Right atrium auricular region (tissue), 2 donors: ENCODE measurements around the gene CCDC192. TPM values are rescaled to one million over a fixed set of nuclear protein-coding genes. Genes with fewer than 3 reads are reported as not detected.

Source experiments
- DNase-seq: peaks from one replicate; pipeline ENCODE4 v3.0.0-alpha.2; 2019; ENCODE audit warnings: low spot score
- H3K27ac ChIP-seq, 2 donors: fragments of 200-600 bp; sonication (generic); 1 replicate in 1 of 2; 2 replicates in 1 of 2; pipeline ENCODE4 v1.5.1; 2016 to 2019
- H3K27me3 ChIP-seq, 2 donors: fragments of 200-600 bp; sonication (generic); one replicate each; pipeline versions ENCODE4 v1.5.1 to v1.6.0; 2017 to 2019
- H3K36me3 ChIP-seq: fragments of 200-600 bp; sonication (generic); one replicate; pipeline ENCODE4 v1.5.1; 2016
- H3K4me1 ChIP-seq, 2 donors: fragments of 200-600 bp; sonication (generic); one replicate each; pipeline versions ENCODE4 v1.5.1 to v1.6.0; 2017 to 2019
- H3K4me3 ChIP-seq, 2 donors: fragments of 200-600 bp; sonication (generic); 1 replicate in 1 of 2; 2 replicates in 1 of 2; pipeline ENCODE4 v1.5.1; 2017 to 2019; ENCODE audit warnings: mild to moderate bottlenecking in 1 of 2, moderate library complexity in 1 of 2
- H3K9me3 ChIP-seq, 2 donors: fragments of 200-600 bp; sonication (generic); one replicate each; pipeline ENCODE4 v1.5.1; 2019
- total RNA-seq, 2 donors: library from RNA; depleted of rRNA; stranded (reverse); fragments of >200 nt; gene quantifications; one replicate each; pipeline ENCODE4 v1.1.0, GENCODE V29; 2016
- TF ChIP-seq, protein P1 (sequence below), 2 donors: fragments of 200-600 bp; sonication (generic); IDR thresholded peaks; one replicate each; pipeline ENCODE4 v1.5.1; 2019; ENCODE audit warnings: antibody characterized with exemption in 2 of 2

The CCDC192 gene
- total RNA-seq, 2 donors from 2014 or later, result not detected

DNA sequence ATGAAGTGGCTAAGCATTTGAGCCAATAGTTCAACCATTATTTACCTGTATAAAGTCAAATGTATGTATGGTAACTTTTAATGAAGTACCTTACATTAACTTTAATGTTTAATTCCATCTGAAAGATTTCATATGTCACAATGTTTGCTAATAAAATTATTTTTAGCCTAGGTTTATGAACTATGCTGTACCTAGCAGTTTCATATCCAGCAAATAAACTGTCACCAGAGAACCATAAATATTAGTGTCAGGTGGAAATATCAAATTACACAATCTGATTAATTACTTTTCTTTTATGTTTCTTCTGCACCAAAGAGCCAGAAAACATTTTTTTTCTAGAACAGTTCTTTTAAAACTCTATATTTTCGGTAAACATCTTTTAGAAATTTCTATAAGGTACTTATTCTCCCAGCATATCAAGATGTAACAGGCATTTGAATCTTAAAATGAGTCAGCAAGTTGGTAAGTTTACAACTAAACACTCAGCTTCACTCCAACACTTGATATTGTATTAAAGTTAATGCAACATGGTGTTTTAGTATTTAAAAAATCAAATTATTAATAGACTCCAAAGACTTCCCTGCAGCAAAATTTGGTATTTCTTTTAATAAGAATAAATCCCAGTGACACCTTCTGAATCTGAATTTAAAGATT lies 8.5 kb upstream of the CCDC192 start:
- H3K27ac ChIP-seq, result no peak overlapping the region
- H3K4me1 ChIP-seq, result peaks cover 0 to 4% of the 10 kb centered on the region in 2 donors
- no peak overlapping the region for H3K4me3 ChIP-seq
- no peaks in the 10 kb centered on the region for H3K27me3 ChIP-seq
- TF ChIP-seq, protein P1, sequence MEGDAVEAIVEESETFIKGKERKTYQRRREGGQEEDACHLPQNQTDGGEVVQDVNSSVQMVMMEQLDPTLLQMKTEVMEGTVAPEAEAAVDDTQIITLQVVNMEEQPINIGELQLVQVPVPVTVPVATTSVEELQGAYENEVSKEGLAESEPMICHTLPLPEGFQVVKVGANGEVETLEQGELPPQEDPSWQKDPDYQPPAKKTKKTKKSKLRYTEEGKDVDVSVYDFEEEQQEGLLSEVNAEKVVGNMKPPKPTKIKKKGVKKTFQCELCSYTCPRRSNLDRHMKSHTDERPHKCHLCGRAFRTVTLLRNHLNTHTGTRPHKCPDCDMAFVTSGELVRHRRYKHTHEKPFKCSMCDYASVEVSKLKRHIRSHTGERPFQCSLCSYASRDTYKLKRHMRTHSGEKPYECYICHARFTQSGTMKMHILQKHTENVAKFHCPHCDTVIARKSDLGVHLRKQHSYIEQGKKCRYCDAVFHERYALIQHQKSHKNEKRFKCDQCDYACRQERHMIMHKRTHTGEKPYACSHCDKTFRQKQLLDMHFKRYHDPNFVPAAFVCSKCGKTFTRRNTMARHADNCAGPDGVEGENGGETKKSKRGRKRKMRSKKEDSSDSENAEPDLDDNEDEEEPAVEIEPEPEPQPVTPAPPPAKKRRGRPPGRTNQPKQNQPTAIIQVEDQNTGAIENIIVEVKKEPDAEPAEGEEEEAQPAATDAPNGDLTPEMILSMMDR (IDR thresholded peaks at IDR 0.05), result no peak
- H3K36me3 ChIP-seq, result no peaks in the 10 kb centered on the region
- no peaks in the 10 kb centered on the region for H3K9me3 ChIP-seq
- DNase-seq, result no peak

DNA sequence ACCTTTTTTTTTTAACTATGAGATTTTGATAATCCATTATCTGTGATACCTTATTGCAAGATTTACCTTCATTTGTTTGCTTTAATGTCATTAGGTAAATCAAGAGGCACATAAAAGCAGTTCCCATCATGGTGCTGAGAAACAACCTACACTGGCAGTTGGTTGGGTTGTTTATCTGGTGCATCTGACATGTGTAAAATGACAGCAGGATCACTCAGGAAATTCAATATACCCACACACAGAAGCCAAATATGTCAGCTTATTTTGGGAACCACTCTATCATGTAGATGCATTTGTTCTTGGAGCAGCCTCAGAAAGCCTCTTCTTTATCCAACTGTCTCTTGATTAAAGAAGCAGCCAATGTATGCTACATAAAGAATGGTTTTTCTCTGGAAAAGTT lies 7.8 kb upstream of the CCDC192 start:
- DNase-seq, result no peak
- H3K4me3 ChIP-seq, result no peak overlapping the region

DNA sequence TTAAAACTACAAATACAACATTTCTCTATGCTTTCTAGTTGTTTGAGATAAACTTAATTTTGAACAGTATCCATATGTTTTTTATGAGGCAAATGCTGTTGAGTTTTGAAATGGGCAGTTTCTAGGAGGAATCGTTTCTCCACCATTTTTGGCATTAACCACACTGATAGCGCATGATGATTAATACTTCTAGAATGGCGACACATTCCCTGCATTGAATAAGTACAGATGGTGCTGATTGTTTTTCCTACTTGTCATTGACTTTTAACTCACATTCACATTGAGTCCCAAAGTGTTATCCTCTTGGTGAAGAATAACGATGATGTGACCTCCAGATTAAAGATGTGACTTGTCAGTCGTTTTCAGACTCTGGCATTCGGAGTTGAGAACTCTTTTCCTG lies 6.5 kb upstream of the CCDC192 start:
- Histone ChIP-seq H3K27me3 (no peaks in the 10 kb centered on the region), H3K4me3 (no peak overlapping the region), H3K36me3 (no peaks in the 10 kb centered on the region), H3K9me3 (no peaks in the 10 kb centered on the region), H3K27ac (no peak overlapping the region), H3K4me1 (peaks cover 0 to 4% of the 10 kb centered on the region in 2 donors)
- no peak for DNase-seq
- TF ChIP-seq, protein P1 (IDR thresholded peaks at IDR 0.05), result no peak

More for the DNA sequence above, 7.8 kb upstream of the CCDC192 start:
- Histone ChIP-seq H3K27me3 (no peaks in the 10 kb centered on the region), H3K9me3 (no peaks in the 10 kb centered on the region), H3K36me3 (no peaks in the 10 kb centered on the region), H3K27ac (no peak overlapping the region), H3K4me1 (peaks cover 0 to 4% of the 10 kb centered on the region in 2 donors)
- TF ChIP-seq, protein P1 (IDR thresholded peaks at IDR 0.05), result no peak

DNA sequence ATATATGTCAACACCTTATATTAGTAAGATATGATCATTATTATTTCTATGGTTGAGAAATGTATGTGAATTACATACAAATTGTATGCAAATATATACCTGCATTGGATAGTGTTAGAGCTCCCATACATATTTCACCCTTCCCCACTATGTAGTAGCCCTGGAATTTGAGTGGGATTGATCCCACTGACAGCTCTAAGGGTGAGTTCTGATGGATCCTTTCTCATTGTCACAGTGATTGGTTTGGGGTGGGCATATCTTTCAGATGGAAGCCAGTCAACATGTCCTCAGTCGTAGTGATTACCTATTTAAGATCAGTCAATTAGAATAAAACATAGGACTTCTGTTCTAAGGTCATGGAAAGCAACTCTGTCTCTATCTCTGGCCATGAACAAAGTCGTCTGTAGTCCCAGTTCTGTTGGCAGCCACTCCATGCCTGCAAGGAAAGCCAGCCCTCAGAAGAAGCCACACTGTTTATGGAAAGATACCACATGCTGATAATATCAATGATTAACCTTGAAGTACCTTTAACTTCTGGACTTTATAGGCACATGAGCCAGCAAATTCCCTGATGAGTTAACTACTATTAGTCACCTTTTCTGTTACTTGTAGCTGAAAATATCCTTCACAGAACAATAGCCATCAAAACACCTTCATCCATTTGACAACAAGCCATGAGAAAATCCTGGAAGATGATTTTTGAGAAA lies 5.1 kb upstream of the CCDC192 start:
- Histone ChIP-seq H3K36me3 (no peaks in the 10 kb centered on the region), H3K27ac (no peak overlapping the region), H3K27me3 (no peaks in the 10 kb centered on the region), H3K9me3 (no peaks in the 10 kb centered on the region), H3K4me3 (no peak overlapping the region), H3K4me1 (peaks cover 0 to 11% of the 10 kb centered on the region in 2 donors)
- TF ChIP-seq, protein P1 (IDR thresholded peaks at IDR 0.05), result no peak
- DNase-seq, result no peak

DNA sequence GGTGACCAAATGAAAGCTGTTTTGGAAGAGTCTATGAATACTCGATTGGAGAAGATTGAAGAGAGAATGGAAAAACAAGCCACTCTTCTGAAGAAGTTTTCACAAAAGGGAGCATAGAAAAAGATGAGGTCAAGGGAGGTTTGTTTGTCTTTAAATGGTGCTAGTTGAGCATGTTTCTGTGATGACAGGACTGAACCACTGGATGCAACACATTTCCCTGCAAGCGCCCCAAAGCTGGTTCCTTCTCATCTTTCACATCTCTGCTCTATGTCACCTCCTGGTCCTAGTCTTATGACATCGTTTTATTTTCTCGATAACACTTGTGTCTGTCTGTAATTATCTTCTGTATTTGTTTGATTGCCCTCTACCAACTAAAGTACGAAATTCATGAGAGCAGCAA lies 3.8 kb upstream of the CCDC192 start:
- TF ChIP-seq, protein P1 (IDR thresholded peaks at IDR 0.05), result no peak
- Histone ChIP-seq H3K27ac (no peak overlapping the region), H3K36me3 (no peaks in the 10 kb centered on the region), H3K9me3 (no peaks in the 10 kb centered on the region), H3K27me3 (no peaks in the 10 kb centered on the region), H3K4me1 (peaks cover 0 to 17% of the 10 kb centered on the region in 2 donors), H3K4me3 (no peak overlapping the region)
- DNase-seq, result no peak
